Upper lobe of right lung (tissue), 1 donor: ENCODE measurements around the gene AARS2. TPM values are rescaled to one million over a fixed set of nuclear protein-coding genes. Genes with fewer than 3 reads are reported as not detected.

ENCODE experiments used
- ATAC-seq: fragments of 200-7000 bp; cut with Tn5 transposase; one replicate; pipeline ENCODE4 v1.9.1; 2020; ENCODE audit warnings: mild to moderate bottlenecking, moderate library complexity
- DNase-seq: peaks from one replicate; pipeline ENCODE4 v3.0.0-alpha.2; 2020
- H3K27ac ChIP-seq: fragments of 200-600 bp; one replicate; pipeline ENCODE4 v1.8.0; 2022
- H3K27me3 ChIP-seq: fragments of 200-600 bp; one replicate; pipeline ENCODE4 v1.8.0; 2022; ENCODE audit warnings: mild to moderate bottlenecking
- H3K36me3 ChIP-seq: fragments of 200-600 bp; one replicate; pipeline ENCODE4 v1.8.0; 2022
- H3K4me1 ChIP-seq: fragments of 200-600 bp; one replicate; pipeline ENCODE4 v1.8.0; 2022
- H3K4me3 ChIP-seq: fragments of 200-600 bp; one replicate; pipeline ENCODE4 v1.8.0; 2022; ENCODE audit warnings: mild to moderate bottlenecking
- H3K9me3 ChIP-seq: fragments of 200-600 bp; one replicate; pipeline ENCODE4 v1.8.0; 2022
- intact Hi-C: fragments of 100-400 bp; cut with DNase I; formaldehyde crosslinking; loops from one replicate; pipeline ENCODE4 v1.11.0; 2022
- total RNA-seq: library from RNA; stranded (reverse); fragmentation: NEBNext Ultra II Directional; extraction: Animal tissue kit (Norgen Biotek cat#: 25700); gene quantifications from one replicate; pipeline ENCODE4 v1.2.1, GENCODE V29; 2021
- TF ChIP-seq, protein P1 (sequence below): fragments of 200-600 bp; IDR thresholded peaks from one replicate; pipeline ENCODE4 v1.8.0; 2022; ENCODE audit warnings: antibody characterized with exemption
- donor health status: DM: no; HTN: yes; CAD: no; lungs with severe emphysema.

AARS2 gene
- total RNA-seq, 1 donor from 2014 or later: 11.8 TPM

DNA sequence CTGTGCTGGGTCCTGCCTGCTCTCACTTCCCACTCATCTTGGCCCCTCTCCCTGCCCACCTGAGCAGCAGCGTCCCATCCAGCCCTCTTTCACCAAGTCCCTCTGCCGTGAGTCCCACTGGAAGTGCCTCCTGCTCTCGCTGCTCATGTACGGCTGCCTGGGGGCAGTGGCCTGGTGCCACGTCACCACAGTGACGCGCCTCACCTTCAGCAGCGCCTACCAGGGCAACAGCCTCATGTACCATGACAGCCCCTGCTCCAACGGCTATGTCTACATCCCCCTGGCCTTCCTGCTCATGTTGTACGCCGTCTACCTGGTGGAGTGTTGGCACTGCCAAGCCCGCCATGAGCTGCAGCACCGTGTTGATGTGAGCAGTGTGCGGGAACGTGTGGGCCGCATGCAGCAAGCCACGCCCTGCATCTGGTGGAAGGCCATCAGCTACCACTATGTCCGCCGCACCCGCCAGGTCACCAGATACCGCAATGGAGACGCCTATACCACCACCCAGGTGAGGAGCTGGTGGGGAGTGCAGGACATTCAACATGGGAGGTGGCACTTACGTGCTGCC is 40.1 kb downstream of the AARS2 start:
- DNase-seq (no peak), ATAC-seq (no peak)
- no peak overlapping the region for H3K4me3 ChIP-seq
- H3K4me1 ChIP-seq: no peaks in the 10 kb centered on the region
- H3K9me3 ChIP-seq: no peaks in the 10 kb centered on the region
- H3K27ac ChIP-seq: no peak overlapping the region
- no peaks in the 10 kb centered on the region for H3K36me3 ChIP-seq
- TF ChIP-seq, protein P1, sequence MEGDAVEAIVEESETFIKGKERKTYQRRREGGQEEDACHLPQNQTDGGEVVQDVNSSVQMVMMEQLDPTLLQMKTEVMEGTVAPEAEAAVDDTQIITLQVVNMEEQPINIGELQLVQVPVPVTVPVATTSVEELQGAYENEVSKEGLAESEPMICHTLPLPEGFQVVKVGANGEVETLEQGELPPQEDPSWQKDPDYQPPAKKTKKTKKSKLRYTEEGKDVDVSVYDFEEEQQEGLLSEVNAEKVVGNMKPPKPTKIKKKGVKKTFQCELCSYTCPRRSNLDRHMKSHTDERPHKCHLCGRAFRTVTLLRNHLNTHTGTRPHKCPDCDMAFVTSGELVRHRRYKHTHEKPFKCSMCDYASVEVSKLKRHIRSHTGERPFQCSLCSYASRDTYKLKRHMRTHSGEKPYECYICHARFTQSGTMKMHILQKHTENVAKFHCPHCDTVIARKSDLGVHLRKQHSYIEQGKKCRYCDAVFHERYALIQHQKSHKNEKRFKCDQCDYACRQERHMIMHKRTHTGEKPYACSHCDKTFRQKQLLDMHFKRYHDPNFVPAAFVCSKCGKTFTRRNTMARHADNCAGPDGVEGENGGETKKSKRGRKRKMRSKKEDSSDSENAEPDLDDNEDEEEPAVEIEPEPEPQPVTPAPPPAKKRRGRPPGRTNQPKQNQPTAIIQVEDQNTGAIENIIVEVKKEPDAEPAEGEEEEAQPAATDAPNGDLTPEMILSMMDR: no peak
- intact Hi-C loops: no loop called here
- H3K27me3 ChIP-seq: peaks cover 66% of the 10 kb centered on the region

DNA sequence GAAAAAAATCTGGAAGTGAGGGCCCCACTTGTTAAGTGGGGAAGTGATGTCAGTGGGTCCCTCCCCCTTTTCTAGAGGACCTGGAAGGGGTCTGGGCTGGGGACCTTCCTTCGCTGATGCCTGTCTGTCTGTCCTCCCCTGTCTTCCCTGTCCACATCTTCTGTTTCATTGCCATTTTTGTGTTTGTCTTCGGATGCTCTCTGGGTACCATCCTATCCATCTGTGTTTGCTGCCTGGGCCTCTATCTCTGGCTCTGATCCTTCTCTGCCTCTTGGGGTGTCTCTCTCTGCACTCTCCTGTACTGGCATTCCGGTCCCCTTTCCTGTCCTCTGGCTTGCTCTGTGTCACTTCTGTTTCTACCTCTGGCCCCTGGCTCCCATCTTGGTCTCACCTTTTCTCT is 40.6 kb downstream of the AARS2 start:
- no peak overlapping the region for H3K4me3 ChIP-seq
- H3K27ac ChIP-seq: no peak overlapping the region
- ATAC-seq: no peak
- peaks cover 61% of the 10 kb centered on the region for H3K27me3 ChIP-seq
- H3K4me1 ChIP-seq: no peaks in the 10 kb centered on the region
- TF ChIP-seq, protein P1: no peak
- intact Hi-C loops: no loop called here
- no peaks in the 10 kb centered on the region for H3K36me3 ChIP-seq
- no peaks in the 10 kb centered on the region for H3K9me3 ChIP-seq
- no peak for DNase-seq

DNA sequence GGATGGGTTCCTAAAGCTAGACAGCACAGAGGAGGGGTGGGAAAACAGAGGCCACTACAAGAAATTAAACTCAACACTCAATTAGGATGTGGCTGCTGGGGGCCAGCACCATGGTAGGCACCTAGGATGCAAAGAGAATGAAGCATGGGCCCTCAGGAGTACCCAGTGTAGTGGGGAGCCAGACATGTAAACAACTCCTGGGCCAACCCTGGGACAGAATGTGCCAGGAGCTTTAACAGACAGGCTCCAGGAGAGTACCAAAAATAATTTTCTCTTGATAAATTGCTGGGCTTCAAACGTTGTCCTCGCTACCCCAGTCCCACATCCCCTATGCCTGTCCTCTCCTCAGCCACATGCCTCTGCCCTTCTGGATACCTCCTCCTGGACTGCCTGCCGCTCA is 41.2 kb downstream of the AARS2 start:
- H3K36me3 ChIP-seq: no peaks in the 10 kb centered on the region
- intact Hi-C loops: no loop called here
- no peak overlapping the region for H3K27ac ChIP-seq
- DNase-seq (no peak), ATAC-seq (no peak)
- TF ChIP-seq, protein P1: no peak
- no peaks in the 10 kb centered on the region for H3K9me3 ChIP-seq
- H3K4me1 ChIP-seq: no peaks in the 10 kb centered on the region
- H3K4me3 ChIP-seq: no peak overlapping the region
- peaks cover 55% of the 10 kb centered on the region for H3K27me3 ChIP-seq

DNA sequence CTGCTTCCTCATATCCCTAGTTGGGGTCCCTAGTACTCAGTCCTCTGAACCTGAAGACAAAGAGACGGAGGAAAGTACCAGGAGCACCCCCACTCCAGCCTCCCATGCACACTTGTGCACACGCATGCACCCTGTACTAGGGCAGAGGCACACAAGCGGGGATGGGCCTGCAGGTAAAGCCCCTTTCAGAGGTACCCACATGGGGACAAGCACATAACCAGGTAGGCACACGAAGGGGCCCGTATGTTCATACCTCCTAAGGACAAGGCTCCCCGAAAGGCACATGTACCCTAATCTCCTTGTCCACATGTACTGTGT is 41.8 kb downstream of the AARS2 start:
- no peak overlapping the region for H3K4me3 ChIP-seq
- peaks cover 49% of the 10 kb centered on the region for H3K27me3 ChIP-seq
- intact Hi-C loops: no loop called here
- H3K36me3 ChIP-seq: no peaks in the 10 kb centered on the region
- DNase-seq (no peak), ATAC-seq (no peak)
- no peaks in the 10 kb centered on the region for H3K4me1 ChIP-seq
- H3K27ac ChIP-seq: no peak overlapping the region
- TF ChIP-seq, protein P1: no peak
- no peaks in the 10 kb centered on the region for H3K9me3 ChIP-seq

DNA sequence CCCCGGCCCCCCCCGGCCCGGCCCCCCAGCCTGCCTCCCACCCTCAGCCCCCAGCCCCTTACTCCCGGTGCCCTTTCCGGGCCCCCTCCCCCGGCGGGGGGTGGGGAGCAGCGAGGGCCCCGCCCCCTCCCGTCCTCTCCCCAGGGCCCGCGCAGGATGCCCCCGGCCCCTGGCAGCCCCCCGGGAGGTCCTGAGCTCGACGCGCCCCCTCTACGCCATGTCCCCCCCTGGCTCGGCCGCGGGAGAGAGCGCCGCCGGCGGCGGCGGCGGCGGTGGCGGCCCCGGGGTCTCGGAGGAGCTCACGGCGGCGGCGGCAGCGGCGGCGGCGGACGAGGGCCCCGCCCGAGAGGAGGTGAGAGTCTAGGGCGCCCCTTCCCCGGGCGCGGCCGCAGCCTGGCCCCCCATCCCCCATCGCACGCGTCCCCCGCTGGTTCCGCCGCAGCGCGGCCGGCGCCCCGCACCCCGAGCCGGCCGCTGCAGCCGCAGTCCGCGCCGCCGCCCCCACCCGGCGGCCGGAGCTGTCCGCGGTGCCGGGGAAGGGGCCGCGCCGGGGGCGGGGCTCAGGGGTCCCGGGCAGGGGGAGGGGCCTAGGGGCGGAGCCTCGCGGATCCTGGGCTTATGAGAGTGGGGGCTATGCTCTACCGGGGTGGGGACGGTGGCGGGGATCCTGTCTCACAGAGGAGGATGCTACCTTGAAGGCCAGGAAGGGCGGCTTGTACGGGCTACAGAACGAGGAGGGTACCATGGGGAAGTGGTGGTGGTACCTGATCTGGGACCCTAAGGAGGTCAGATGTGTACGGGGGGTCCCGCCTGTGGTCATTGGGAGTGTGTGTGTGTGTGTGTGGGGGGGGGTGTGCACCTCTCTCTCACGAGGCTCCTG is 42.4 kb downstream of the AARS2 start:
- Histone ChIP-seq H3K9me3 (no peaks in the 10 kb centered on the region), H3K4me3 (no peak overlapping the region), H3K27me3 (peaks cover 43% of the 10 kb centered on the region), H3K27ac (no peak overlapping the region), H3K36me3 (no peaks in the 10 kb centered on the region), H3K4me1 (no peaks in the 10 kb centered on the region)
- intact Hi-C loops: no loop called here
- ATAC-seq: no peak
- TF ChIP-seq, protein P1: no peak
- no peak for DNase-seq
